OCI-LY7 (cell line): ENCODE data around the gene ART4. TPM values are rescaled to one million over a fixed set of nuclear protein-coding genes. Genes with fewer than 3 reads are reported as not detected.

ENCODE experiments used
- BruUV-seq: library from RNA; stranded (reverse); fragments of 400-500 nt; replicated peaks from 2 replicates; lab custom pipeline; 2021; lab: Mats Ljungman, UMichigan
- CTCF ChIA-PET: fragments of 300-600 bp; sonication (Branson Sonifier 250); formaldehyde crosslinking; loops from one replicate; lab custom pipeline; 2022; ENCODE audit warnings: antibody characterized with exemption; ENCODE audit not compliant: unreplicated experiment; lab: Charles Lee
- POLR2A ChIA-PET: fragments of 300-600 bp; sonication (Branson Sonifier 250); formaldehyde crosslinking; loops from one replicate; lab custom pipeline; 2022; ENCODE audit warnings: antibody characterized with exemption; lab: Charles Lee
- DNase-seq: peaks from one replicate; pipeline ENCODE4 v3.0.0-alpha.2; 2015; ENCODE audit warnings: low spot score
- H2AFZ ChIP-seq: fragments of 200-600 bp; sonication (generic), shearing (Covaris generic); 2 replicates; pipeline ENCODE4 v1.6.1; 2014; ENCODE audit warnings: mild to moderate bottlenecking, antibody characterized with exemption, low read length, moderate library complexity
- H3K27ac ChIP-seq: fragments of 200-600 bp; sonication (generic); 2 replicates; pipeline ENCODE4 v1.5.1; 2014; ENCODE audit warnings: mixed run types, low read depth, mild to moderate bottlenecking, moderate library complexity, low read length, inconsistent platforms; ENCODE audit not compliant: poor library complexity, severe bottlenecking
- H3K36me3 ChIP-seq: fragments of 200-600 bp; sonication (generic); 2 replicates; pipeline ENCODE4 v1.6.1; 2014; ENCODE audit warnings: mild to moderate bottlenecking, antibody characterized with exemption, low read length, moderate library complexity, mixed read lengths; ENCODE audit not compliant: insufficient read depth
- H3K4me1 ChIP-seq: fragments of 200-600 bp; sonication (generic); 2 replicates; pipeline ENCODE4 v1.5.1; 2014; ENCODE audit warnings: mild to moderate bottlenecking, low read length; ENCODE audit not compliant: insufficient read depth, poor library complexity, severe bottlenecking
- H3K4me2 ChIP-seq: fragments of 200-600 bp; sonication (generic); 2 replicates; pipeline ENCODE4 v1.6.1; 2014; ENCODE audit warnings: mild to moderate bottlenecking, low read length
- H3K4me3 ChIP-seq: fragments of 200-600 bp; sonication (generic); 2 replicates; pipeline ENCODE4 v1.5.1; 2014; ENCODE audit warnings: mild to moderate bottlenecking, low read depth, low read length; ENCODE audit not compliant: poor library complexity, severe bottlenecking
- H3K79me2 ChIP-seq: fragments of 200-600 bp; sonication (generic); 2 replicates; pipeline ENCODE4 v1.6.1; 2016; ENCODE audit warnings: low read depth, mild to moderate bottlenecking, low read length, moderate library complexity, mixed read lengths; ENCODE audit not compliant: insufficient read depth
- H3K9me2 ChIP-seq: fragments of 200-600 bp; sonication (generic); 2 replicates; pipeline ENCODE4 v1.6.1; 2016; ENCODE audit warnings: mild to moderate bottlenecking, low read length, mixed read lengths; ENCODE audit not compliant: insufficient read depth
- H3K9me3 ChIP-seq: fragments of 200-600 bp; sonication (generic); 2 replicates; pipeline ENCODE4 v1.6.1; 2014; ENCODE audit warnings: mild to moderate bottlenecking, mixed run types, low read length, mixed read lengths
- H4K20me1 ChIP-seq: fragments of 200-600 bp; sonication (generic); 2 replicates; pipeline ENCODE4 v1.6.1; 2014; ENCODE audit warnings: mild to moderate bottlenecking, antibody characterized with exemption, low read length, moderate library complexity, mixed read lengths; ENCODE audit not compliant: insufficient read depth
- CTCF ChIP-seq: fragments of 200-600 bp; sonication (generic); conservative IDR thresholded peaks from 2 replicates; pipeline ENCODE4 v1.5.1; 2014; ENCODE audit warnings: mild to moderate bottlenecking, antibody characterized with exemption, low read length, moderate library complexity, mixed read lengths
- EZH2phosphoT487 ChIP-seq: fragments of 200-600 bp; sonication (generic); IDR thresholded peaks from 2 replicates; pipeline ENCODE4 v1.6.1; 2018; ENCODE audit warnings: low read depth, borderline replicate concordance, mild to moderate bottlenecking, mixed run types, antibody characterized with exemption, low read length, moderate library complexity, mixed read lengths
- intact Hi-C: fragments of 100-400 bp; cut with micrococcal nuclease; formaldehyde crosslinking; loops from one replicate; pipeline ENCODE4 v1.10.0; 2022; ENCODE audit not compliant: unreplicated experiment
- total RNA-seq, 2 experiments: library from RNA; depleted of rRNA in 1 of 2; stranded (reverse); fragments of >200 nt in 1 of 2; shearing (Covaris generic) in 1 of 2; gene quantifications; 2 replicates each; pipeline ENCODE4 v1.2.3, GENCODE V29; 2014 to 2022

ART4 gene
- total RNA-seq, 2 experiments from 2014 or later: not detected

DNA sequence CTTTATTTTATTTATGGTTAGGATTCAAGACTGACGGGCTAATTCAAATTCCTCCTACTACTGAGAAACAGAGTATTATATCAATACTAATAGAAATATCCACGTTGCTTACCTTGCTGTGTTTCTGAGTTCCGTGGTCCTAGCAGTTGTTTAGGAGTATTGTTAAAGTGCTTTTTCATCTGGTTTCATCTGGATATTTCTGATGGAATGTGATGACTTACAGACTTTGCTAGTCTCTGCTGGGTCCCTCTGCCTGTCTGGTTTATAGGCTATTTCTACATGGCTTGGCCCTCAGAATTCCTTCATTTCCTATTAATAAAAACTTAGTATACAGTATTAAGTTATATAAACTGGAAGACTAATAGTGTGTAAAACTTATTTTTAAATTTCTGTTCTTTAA, 29.3 kb downstream of the ART4 start, which contains the start of gene SMCO3:
TSS of gene SMCO3 (minus strand) at position 169 of the 400 bp plus-strand sequence. CDS start 7,502 bp downstream, outside the sequence.
- H3K9me2 ChIP-seq: no peaks in the 10 kb centered on the region
- peaks cover 7% of the 10 kb centered on the region for H3K4me1 ChIP-seq
- ChIA-PET POLR2A (interaction anchor here (0.9 to 1.1 kb wide), 3 partner anchors 8 to 13 kb away, joined by 3 to 5 read pairs (median 4); no protein-coding TSS in a partner anchor), CTCF (no interaction called here)
- no peak for TF ChIP-seq EZH2phosphoT487
- no peak for TF ChIP-seq CTCF
- no peak within 1 kb of the TSS for H3K4me3 ChIP-seq
- no peaks in the 10 kb centered on the region for H3K36me3 ChIP-seq
- no peaks in the 10 kb centered on the region for H4K20me1 ChIP-seq
- no peak within 1 kb of the TSS for H3K27ac ChIP-seq
- intact Hi-C loops: no loop called here
- BruUV-seq: no TSS peak
- H3K4me2 ChIP-seq: no peak within 1 kb of the TSS
- no peaks in the 10 kb centered on the region for H3K79me2 ChIP-seq
- no peak within 1 kb of the TSS for H2AFZ ChIP-seq
- no peak for DNase-seq
- peaks cover under 1% of the 10 kb centered on the region; the same call in 1 of the 2 replicates for H3K9me3 ChIP-seq

- BruUV-seq: no TSS peak
- H3K4me2 ChIP-seq: no peak overlapping the region
Observed at GRCh38 chr12:14811486-14811885, 31.8 kb downstream of the ART4 start.

More at GRCh38 chr12:14811486-14811885, 31.8 kb downstream of the ART4 start:
- peaks cover 5% of the 10 kb centered on the region; the same call in 1 of the 2 replicates for H3K9me3 ChIP-seq
- no peaks in the 10 kb centered on the region for H3K79me2 ChIP-seq
- ChIA-PET CTCF (no interaction called here), POLR2A (interaction anchor here (0.7 to 0.8 kb wide), 2 partner anchors 24 to 185 kb away, joined by 3 to 5 read pairs; no protein-coding TSS in a partner anchor)
- no peak overlapping the region for H3K27ac ChIP-seq
- H4K20me1 ChIP-seq: no peaks in the 10 kb centered on the region
- no peak overlapping the region for H2AFZ ChIP-seq
- H3K4me1 ChIP-seq: peaks cover 7% of the 10 kb centered on the region
- DNase-seq: no peak
- H3K9me2 ChIP-seq: no peaks in the 10 kb centered on the region
- TF ChIP-seq CTCF (no peak), EZH2phosphoT487 (no peak)
- no peak overlapping the region for H3K4me3 ChIP-seq
- no peaks in the 10 kb centered on the region for H3K36me3 ChIP-seq
- intact Hi-C loops: no loop called here
